Right lobe of liver (tissue), 6 donors: ENCODE data around the gene NUP210. TPM values are rescaled to one million over a fixed set of nuclear protein-coding genes. Genes with fewer than 3 reads are reported as not detected.
A peak's percentile ranks its signal among the peaks of the same experiment; 100 is the strongest.

Experiments
- ATAC-seq, 4 donors: fragments of 200-7000 bp; cut with Tn5 transposase; one replicate each; pipeline ENCODE4 v1.9.1; 2020; ENCODE audit warnings: mild to moderate bottlenecking in 4 of 4, moderate library complexity in 4 of 4
- DNase-seq, 3 donors: peaks; one replicate each; pipeline ENCODE4 v3.0.0-alpha.2; 2020
- H3K27ac ChIP-seq, 3 donors: fragments of 200-600 bp; one replicate each; pipeline ENCODE4 v1.8.0; 2022
- H3K27me3 ChIP-seq, 2 donors: fragments of 200-600 bp; one replicate each; pipeline ENCODE4 v1.8.0; 2022
- H3K36me3 ChIP-seq, 4 donors: fragments of 200-600 bp; sonication (generic) in 1 of 4; one replicate each; pipeline versions ENCODE4 v1.5.1 to v1.8.0; 2017 to 2022; ENCODE audit warnings: control low read depth in 1 of 4
- H3K4me1 ChIP-seq, 4 donors: fragments of 200-600 bp; sonication (generic) in 1 of 4; one replicate each; pipeline versions ENCODE4 v1.5.1 to v1.8.0; 2017 to 2022; ENCODE audit warnings: control low read depth in 1 of 4
- H3K4me3 ChIP-seq, 3 donors: fragments of 200-600 bp; one replicate each; pipeline ENCODE4 v1.8.0; 2022
- H3K9me3 ChIP-seq, 4 donors: fragments of 200-600 bp; sonication (generic) in 1 of 4; one replicate each; pipeline versions ENCODE4 v1.5.1 to v1.8.0; 2017 to 2022; ENCODE audit warnings: control low read depth in 1 of 4
- POLR2A ChIP-seq: fragments of 450-650 bp; IDR thresholded peaks from one replicate; pipeline ENCODE4 v1.6.1; 2017; ENCODE audit warnings: antibody characterized with exemption, mild to moderate bottlenecking
- WGBS: methylation state at CpG from one replicate; pipeline ENCODE4 v1.1.6; 2018; ENCODE audit warnings: low coverage, low lambda C conversion rate; ENCODE audit not compliant: insufficient coverage; ENCODE audit errors: missing lambda C conversion rate; 5-methylcytosine and 5-hydroxymethylcytosine counted together
- intact Hi-C, 2 donors: fragments of 100-400 bp; cut with DNase I; formaldehyde crosslinking; loops; one replicate each; pipeline versions ENCODE4 v1.11.2 to v1.14.1; 2022
- small RNA-seq, 2 experiments: library from RNA; depleted of rRNA; stranded (forward); fragments of <200 nt; gene quantifications; one replicate each; pipeline ENCODE3, GENCODE V24; 2016
- total RNA-seq, 6 experiments: library from RNA; depleted of rRNA in 2 of 6; stranded (reverse); fragments of >200 nt in 2 of 6; fragmentation: NEBNext Ultra II Directional in 3 of 6; extraction: Animal tissue kit (Norgen Biotek cat#: 25700) in 3 of 6; gene quantifications; one replicate each; pipeline versions ENCODE4 v1.1.0 to v1.2.4, GENCODE V29; 2016 to 2023
- TF ChIP-seq, protein P1 (sequence below), 4 donors: fragments of 200-600 bp in 3 of 4; fragments of 450-650 bp in 1 of 4; IDR thresholded peaks; one replicate each; pipeline versions ENCODE4 v1.5.1 to v1.8.0; 2016 to 2022; ENCODE audit warnings: antibody characterized with exemption in 4 of 4, mild to moderate bottlenecking in 2 of 4
- donor health status: DM: no; HTN: yes; CAD: no.
- donor health status: DM: no; HTN: no; CAD: no.
- donor health status: DM: no; HTN: no; CAD: no.
- donor health status: DM: no; HTN: yes; CAD: no.
- donor health status: DM: no; HTN: yes; CAD: no.

Gene NUP210
- total RNA-seq, 6 experiments from 2014 or later: 11.7 to 17.7 (median 15.6) TPM

DNA sequence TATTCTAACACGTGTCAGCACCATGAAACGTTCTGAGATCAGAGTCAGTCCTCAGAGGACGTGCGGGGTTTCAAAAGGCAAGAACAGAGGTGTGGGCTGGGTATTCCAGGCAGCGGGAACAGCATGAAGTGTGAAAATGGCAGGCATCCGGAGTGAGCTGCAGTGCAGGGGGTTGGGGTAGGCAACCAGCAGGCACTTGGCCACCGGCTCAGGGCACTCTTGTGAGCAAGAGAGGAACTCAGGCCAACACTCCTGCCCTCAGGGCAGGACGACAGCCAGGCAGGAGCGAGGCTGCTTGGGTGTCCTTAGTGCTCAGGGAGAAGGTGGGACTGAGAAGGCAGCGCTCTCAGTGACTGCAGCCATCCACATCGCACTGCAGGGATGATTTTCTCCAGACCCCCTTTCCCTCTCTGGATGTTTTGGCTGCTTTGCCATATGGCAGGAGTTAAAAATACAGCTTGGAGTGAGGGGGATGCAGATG lies 151.1 kb downstream of the NUP210 start:
- WGBS: 72% methylated on average over 7 of the region's 11 CpGs
- H3K9me3 ChIP-seq: no peaks in the 10 kb centered on the region
- DNase-seq: peak in 1 of 3 donors; percentile 50
- no peak overlapping the region for H3K27ac ChIP-seq
- ATAC-seq: peak in 1 of 4 donors; percentile 45
- H3K36me3 ChIP-seq: no peaks in the 10 kb centered on the region
- TF ChIP-seq POLR2A: no peak
- TF ChIP-seq, protein P1, sequence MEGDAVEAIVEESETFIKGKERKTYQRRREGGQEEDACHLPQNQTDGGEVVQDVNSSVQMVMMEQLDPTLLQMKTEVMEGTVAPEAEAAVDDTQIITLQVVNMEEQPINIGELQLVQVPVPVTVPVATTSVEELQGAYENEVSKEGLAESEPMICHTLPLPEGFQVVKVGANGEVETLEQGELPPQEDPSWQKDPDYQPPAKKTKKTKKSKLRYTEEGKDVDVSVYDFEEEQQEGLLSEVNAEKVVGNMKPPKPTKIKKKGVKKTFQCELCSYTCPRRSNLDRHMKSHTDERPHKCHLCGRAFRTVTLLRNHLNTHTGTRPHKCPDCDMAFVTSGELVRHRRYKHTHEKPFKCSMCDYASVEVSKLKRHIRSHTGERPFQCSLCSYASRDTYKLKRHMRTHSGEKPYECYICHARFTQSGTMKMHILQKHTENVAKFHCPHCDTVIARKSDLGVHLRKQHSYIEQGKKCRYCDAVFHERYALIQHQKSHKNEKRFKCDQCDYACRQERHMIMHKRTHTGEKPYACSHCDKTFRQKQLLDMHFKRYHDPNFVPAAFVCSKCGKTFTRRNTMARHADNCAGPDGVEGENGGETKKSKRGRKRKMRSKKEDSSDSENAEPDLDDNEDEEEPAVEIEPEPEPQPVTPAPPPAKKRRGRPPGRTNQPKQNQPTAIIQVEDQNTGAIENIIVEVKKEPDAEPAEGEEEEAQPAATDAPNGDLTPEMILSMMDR (IDR thresholded peaks at IDR 0.05): no peak
- no peaks in the 10 kb centered on the region for H3K27me3 ChIP-seq
- no peak overlapping the region for H3K4me3 ChIP-seq
- intact Hi-C loops: no loop called here
- H3K4me1 ChIP-seq: peaks cover 0 to 11% (median 3%) of the 10 kb centered on the region in 4 donors

DNA sequence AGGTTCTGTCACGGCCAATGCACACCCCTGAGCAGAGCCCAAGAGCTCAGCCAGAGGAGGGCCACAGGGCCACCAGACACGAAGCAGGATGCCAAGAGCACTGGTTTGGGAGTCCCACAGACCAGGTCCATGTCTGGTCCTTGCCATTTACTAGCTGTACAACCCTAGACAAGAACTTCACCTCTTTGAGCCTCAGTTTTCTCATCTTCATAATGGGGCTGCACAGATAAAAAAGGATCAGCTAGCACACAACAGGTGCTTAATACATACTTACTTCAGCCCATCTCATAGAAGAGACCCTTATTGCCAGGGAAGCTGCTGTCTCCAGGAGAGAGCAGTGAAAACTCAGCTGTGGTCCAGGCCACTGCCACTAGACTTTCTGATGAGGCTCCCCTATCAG lies 152.0 kb downstream of the NUP210 start:
- no peak for TF ChIP-seq POLR2A
- TF ChIP-seq, protein P1 (IDR thresholded peaks at IDR 0.05): no peak
- Histone ChIP-seq H3K36me3 (no peaks in the 10 kb centered on the region), H3K4me1 (peaks cover 0 to 20% (median 6%) of the 10 kb centered on the region in 4 donors), H3K4me3 (no peak overlapping the region), H3K27ac (no peak overlapping the region), H3K9me3 (no peaks in the 10 kb centered on the region), H3K27me3 (no peaks in the 10 kb centered on the region)
- DNase-seq (peak in 1 of 3 donors; percentile 19), ATAC-seq (no peak)
- intact Hi-C loops: no loop called here
- no CpG with 5 or more reads among the region's 2 CpGs for WGBS

- 71% methylated on average over 4 of the region's 14 CpGs for WGBS
- ATAC-seq (no peak), DNase-seq (no peak)
- Histone ChIP-seq H3K36me3 (no peaks in the 10 kb centered on the region), H3K9me3 (no peaks in the 10 kb centered on the region), H3K27me3 (no peaks in the 10 kb centered on the region), H3K4me1 (peaks cover 0 to 31% (median 11%) of the 10 kb centered on the region in 4 donors), H3K27ac (no peak overlapping the region), H3K4me3 (no peak overlapping the region)
- intact Hi-C loops: no loop called here
- TF ChIP-seq, protein P1 (IDR thresholded peaks at IDR 0.05): no peak
- no peak for TF ChIP-seq POLR2A
Measured at GRCh38 chr3:13266651-13267362, 153.3 kb downstream of the NUP210 start.

Small RNA genes within 50 kb of the gene (small RNA-seq; reads per million reads assigned to genes)
- 0 reads per million in 2 experiments for gene AC027124.2

Other genes with a start within 250 kb of the NUP210 start
- gene HDAC11, start 60.0 kb upstream of the NUP210 start, total RNA-seq: 10 to 100 TPM in 1 of 6 experiments, 1 to 10 TPM in 5; 2.2 to 10.8 (median 5.0) TPM
- 1 to 10 TPM; 1.9 to 4.0 (median 2.7) TPM for gene FBLN2, start 128.8 kb upstream of the NUP210 start, total RNA-seq